OCI-LY1 (cell line): ENCODE measurements around the gene LMX1A.

Experiments
- H2AFZ ChIP-seq: fragments of 200-600 bp; sonication (generic), shearing (Covaris generic); 2 replicates; pipeline ENCODE4 v1.6.0; 2014; ENCODE audit warnings: antibody characterized with exemption, mild to moderate bottlenecking, low read length
- H3F3A ChIP-seq: fragments of 200-600 bp; sonication (generic), shearing (Covaris generic); 2 replicates; pipeline ENCODE4 v1.6.0; 2014; ENCODE audit warnings: mild to moderate bottlenecking, antibody characterized with exemption, low read length, moderate library complexity; ENCODE audit not compliant: insufficient read depth
- H3K27ac ChIP-seq: fragments of 200-600 bp; sonication (generic); 2 replicates; pipeline ENCODE4 v1.5.1; 2014; ENCODE audit warnings: low read length, mixed run types, mild to moderate bottlenecking, low read depth; ENCODE audit not compliant: poor library complexity, severe bottlenecking
- H3K27me3 ChIP-seq: fragments of 200-600 bp; sonication (generic); 2 replicates; pipeline ENCODE4 v1.6.0; 2014; ENCODE audit warnings: antibody characterized with exemption, mild to moderate bottlenecking, low read length, moderate library complexity; ENCODE audit not compliant: insufficient read depth
- H3K36me3 ChIP-seq: fragments of 200-600 bp; sonication (generic); 2 replicates; pipeline ENCODE4 v1.6.1; 2014; ENCODE audit warnings: mild to moderate bottlenecking, antibody characterized with exemption, low read length, moderate library complexity, mixed read lengths; ENCODE audit not compliant: insufficient read depth
- H3K4me1 ChIP-seq: fragments of 200-600 bp; sonication (generic); 2 replicates; pipeline ENCODE4 v1.5.1; 2014; ENCODE audit warnings: mild to moderate bottlenecking, low read length, moderate library complexity; ENCODE audit not compliant: insufficient read depth, severe bottlenecking
- H3K4me2 ChIP-seq: fragments of 200-600 bp; sonication (generic), shearing (Covaris generic); 2 replicates; pipeline ENCODE4 v1.6.1; 2014; ENCODE audit warnings: low read length
- H3K4me3 ChIP-seq: fragments of 200-600 bp; sonication (generic); 2 replicates; pipeline ENCODE4 v1.5.1; 2014; ENCODE audit warnings: low read length, low read depth, mild to moderate bottlenecking, mixed read lengths; ENCODE audit not compliant: poor library complexity, severe bottlenecking
- H3K79me2 ChIP-seq: fragments of 200-600 bp; shearing (Covaris generic); 2 replicates; pipeline ENCODE4 v1.6.1; 2016; ENCODE audit warnings: mixed run types, low read length, mixed read lengths; ENCODE audit not compliant: insufficient read depth
- H3K9ac ChIP-seq: fragments of 200-600 bp; sonication (generic), shearing (Covaris generic); 2 replicates; pipeline ENCODE4 v1.6.1; 2014; ENCODE audit warnings: mild to moderate bottlenecking, low read length, mixed read lengths
- H3K9me2 ChIP-seq: fragments of 200-600 bp; sonication (generic), shearing (Covaris generic); 2 replicates; pipeline ENCODE4 v1.6.1; 2014; ENCODE audit warnings: low read depth, mild to moderate bottlenecking, low read length, mixed read lengths
- H3K9me3 ChIP-seq: fragments of 200-600 bp; shearing (Covaris generic); 2 replicates; pipeline ENCODE4 v1.6.1; 2014; ENCODE audit warnings: low read length, mixed read lengths
- H4K20me1 ChIP-seq: fragments of 200-600 bp; sonication (generic), shearing (Covaris generic); 2 replicates; pipeline ENCODE4 v1.6.0; 2016; ENCODE audit warnings: mild to moderate bottlenecking, low read length; ENCODE audit not compliant: insufficient read depth
- EZH2 ChIP-seq: fragments of 200-600 bp; sonication (generic), shearing (Covaris generic); IDR thresholded peaks from 2 replicates; pipeline ENCODE4 v1.8.0; 2017; ENCODE audit warnings: borderline replicate concordance, mixed run types, mild to moderate bottlenecking, antibody characterized with exemption, low read length, moderate library complexity, mixed read lengths
- TF ChIP-seq, protein P1 (sequence below): fragments of 200-600 bp; sonication (generic), shearing (Covaris generic); IDR thresholded peaks from 2 replicates; pipeline ENCODE4 v1.5.1; 2017; ENCODE audit warnings: mild to moderate bottlenecking, antibody characterized with exemption, low read length, moderate library complexity, mixed read lengths

Gene LMX1A

DNA sequence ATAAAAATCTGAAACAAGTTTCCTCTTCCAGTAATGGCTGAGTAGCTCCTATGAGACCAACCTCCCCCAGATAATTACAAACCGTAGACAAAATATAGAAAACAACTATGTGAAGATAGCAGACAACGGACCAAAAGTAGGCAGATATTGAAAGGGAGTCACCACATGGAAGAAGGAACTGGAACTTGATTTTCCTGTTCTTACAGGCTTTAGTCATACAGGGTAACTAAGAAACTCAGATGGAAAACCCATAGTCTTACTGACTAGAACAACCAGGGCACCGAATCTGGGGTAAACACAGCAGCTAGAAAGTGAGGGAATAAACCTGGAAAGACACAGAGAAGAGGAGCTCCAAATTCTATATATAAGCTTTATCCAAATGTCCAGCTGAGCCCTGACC is 26.0 kb downstream of the LMX1A start:
- Histone ChIP-seq H3K4me1 (no peaks in the 10 kb centered on the region), H3K4me3 (no peak overlapping the region), H3F3A (no peaks in the 10 kb centered on the region), H3K27me3 (no peaks in the 10 kb centered on the region), H3K27ac (no peak overlapping the region), H3K4me2 (no peak overlapping the region), H4K20me1 (no peaks in the 10 kb centered on the region), H3K9ac (no peak overlapping the region), H3K9me2 (no peaks in the 10 kb centered on the region), H3K36me3 (no peaks in the 10 kb centered on the region), H3K79me2 (no peaks in the 10 kb centered on the region), H2AFZ (no peak overlapping the region), H3K9me3 (no peaks in the 10 kb centered on the region)
- TF ChIP-seq EZH2, result no peak
- TF ChIP-seq, protein P1, sequence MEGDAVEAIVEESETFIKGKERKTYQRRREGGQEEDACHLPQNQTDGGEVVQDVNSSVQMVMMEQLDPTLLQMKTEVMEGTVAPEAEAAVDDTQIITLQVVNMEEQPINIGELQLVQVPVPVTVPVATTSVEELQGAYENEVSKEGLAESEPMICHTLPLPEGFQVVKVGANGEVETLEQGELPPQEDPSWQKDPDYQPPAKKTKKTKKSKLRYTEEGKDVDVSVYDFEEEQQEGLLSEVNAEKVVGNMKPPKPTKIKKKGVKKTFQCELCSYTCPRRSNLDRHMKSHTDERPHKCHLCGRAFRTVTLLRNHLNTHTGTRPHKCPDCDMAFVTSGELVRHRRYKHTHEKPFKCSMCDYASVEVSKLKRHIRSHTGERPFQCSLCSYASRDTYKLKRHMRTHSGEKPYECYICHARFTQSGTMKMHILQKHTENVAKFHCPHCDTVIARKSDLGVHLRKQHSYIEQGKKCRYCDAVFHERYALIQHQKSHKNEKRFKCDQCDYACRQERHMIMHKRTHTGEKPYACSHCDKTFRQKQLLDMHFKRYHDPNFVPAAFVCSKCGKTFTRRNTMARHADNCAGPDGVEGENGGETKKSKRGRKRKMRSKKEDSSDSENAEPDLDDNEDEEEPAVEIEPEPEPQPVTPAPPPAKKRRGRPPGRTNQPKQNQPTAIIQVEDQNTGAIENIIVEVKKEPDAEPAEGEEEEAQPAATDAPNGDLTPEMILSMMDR, result no peak

DNA sequence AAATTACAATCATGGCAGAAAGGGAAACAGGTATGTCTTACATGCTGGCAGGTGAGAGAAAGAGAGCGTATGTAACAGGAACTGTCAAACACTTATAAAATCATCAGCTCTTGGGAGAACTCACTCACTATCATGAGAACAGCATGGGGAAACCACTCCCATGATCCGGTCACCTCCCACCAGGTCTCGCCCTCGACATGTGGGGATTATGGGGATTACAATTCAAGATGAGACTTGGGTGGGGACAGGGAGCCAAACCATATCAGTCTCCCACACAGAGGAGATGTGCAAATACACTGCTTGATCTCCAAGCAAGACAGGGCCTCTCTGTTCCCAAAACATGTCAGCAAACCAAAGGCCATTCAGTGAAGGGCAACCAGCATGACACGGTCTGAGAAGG is 27.4 kb downstream of the LMX1A start:
- TF ChIP-seq, protein P1, result no peak
- no peak for TF ChIP-seq EZH2
- H3K79me2 ChIP-seq, result no peaks in the 10 kb centered on the region
- H3F3A ChIP-seq, result no peaks in the 10 kb centered on the region
- H3K9me2 ChIP-seq, result no peaks in the 10 kb centered on the region
- H3K9me3 ChIP-seq, result no peaks in the 10 kb centered on the region
- no peaks in the 10 kb centered on the region for H4K20me1 ChIP-seq
- no peak overlapping the region for H3K4me2 ChIP-seq
- H3K27ac ChIP-seq, result no peak overlapping the region
- no peaks in the 10 kb centered on the region for H3K4me1 ChIP-seq
- H3K27me3 ChIP-seq, result no peaks in the 10 kb centered on the region
- no peak overlapping the region for H3K4me3 ChIP-seq
- H3K9ac ChIP-seq, result no peak overlapping the region
- no peaks in the 10 kb centered on the region for H3K36me3 ChIP-seq
- no peak overlapping the region for H2AFZ ChIP-seq

DNA sequence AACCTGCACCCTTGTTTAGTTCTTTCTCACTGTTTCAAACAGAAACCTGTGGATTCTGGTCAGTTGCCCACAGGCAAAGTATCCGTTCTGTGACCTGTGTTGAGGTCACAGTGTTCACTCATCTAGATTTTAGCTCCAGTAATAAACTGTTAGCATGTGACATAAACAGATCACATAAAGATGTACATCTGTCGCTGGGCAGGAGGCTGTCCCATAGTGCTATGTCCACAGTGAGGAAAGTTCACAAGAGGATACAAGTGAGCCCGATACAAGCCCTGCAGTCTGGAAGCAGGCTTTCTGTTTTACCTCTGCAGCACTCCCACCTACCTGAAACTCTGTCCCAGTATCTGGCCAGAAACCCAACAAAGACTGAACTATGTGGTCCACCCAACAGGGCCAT is 28.4 kb downstream of the LMX1A start:
- H3K9me2 ChIP-seq, result no peaks in the 10 kb centered on the region
- no peak for TF ChIP-seq EZH2
- TF ChIP-seq, protein P1, result no peak
- no peaks in the 10 kb centered on the region for H3K9me3 ChIP-seq

More for the DNA sequence above, 28.4 kb downstream of the LMX1A start:
- no peaks in the 10 kb centered on the region for H3K79me2 ChIP-seq
- no peak overlapping the region for H3K4me3 ChIP-seq
- no peak overlapping the region for H2AFZ ChIP-seq
- no peaks in the 10 kb centered on the region for H3K27me3 ChIP-seq
- no peaks in the 10 kb centered on the region for H3K36me3 ChIP-seq
- H3K4me2 ChIP-seq, result no peak overlapping the region
- H4K20me1 ChIP-seq, result no peaks in the 10 kb centered on the region
- no peak overlapping the region for H3K27ac ChIP-seq
- H3F3A ChIP-seq, result no peaks in the 10 kb centered on the region
- no peaks in the 10 kb centered on the region for H3K4me1 ChIP-seq
- no peak overlapping the region for H3K9ac ChIP-seq
